Fibroblast of skin of right quadriceps (primary cell): ENCODE results near the gene DCST1.
"Not testable (repeated sequence)": the region's sequence is repeated elsewhere in the genome, so short reads cannot be mapped to it uniquely, and the experiment has no call there.

Experiments used
- DNase-seq: peaks from one replicate; pipeline ENCODE4 v3.0.0-alpha.2; 2013

Gene DCST1, protein sequence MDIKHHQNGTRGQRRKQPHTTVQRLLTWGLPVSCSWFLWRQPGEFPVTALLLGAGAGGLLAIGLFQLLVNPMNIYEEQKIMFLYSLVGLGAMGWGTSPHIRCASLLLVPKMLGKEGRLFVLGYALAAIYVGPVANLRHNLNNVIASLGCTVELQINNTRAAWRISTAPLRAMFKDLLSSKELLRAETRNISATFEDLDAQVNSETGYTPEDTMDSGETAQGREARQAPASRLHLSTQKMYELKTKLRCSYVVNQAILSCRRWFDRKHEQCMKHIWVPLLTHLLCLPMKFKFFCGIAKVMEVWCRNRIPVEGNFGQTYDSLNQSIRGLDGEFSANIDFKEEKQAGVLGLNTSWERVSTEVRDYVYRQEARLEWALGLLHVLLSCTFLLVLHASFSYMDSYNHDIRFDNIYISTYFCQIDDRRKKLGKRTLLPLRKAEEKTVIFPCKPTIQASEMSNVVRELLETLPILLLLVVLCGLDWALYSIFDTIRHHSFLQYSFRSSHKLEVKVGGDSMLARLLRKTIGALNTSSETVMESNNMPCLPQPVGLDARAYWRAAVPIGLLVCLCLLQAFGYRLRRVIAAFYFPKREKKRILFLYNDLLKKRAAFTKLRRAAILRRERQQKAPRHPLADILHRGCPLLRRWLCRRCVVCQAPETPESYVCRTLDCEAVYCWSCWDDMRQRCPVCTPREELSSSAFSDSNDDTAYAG

DNA sequence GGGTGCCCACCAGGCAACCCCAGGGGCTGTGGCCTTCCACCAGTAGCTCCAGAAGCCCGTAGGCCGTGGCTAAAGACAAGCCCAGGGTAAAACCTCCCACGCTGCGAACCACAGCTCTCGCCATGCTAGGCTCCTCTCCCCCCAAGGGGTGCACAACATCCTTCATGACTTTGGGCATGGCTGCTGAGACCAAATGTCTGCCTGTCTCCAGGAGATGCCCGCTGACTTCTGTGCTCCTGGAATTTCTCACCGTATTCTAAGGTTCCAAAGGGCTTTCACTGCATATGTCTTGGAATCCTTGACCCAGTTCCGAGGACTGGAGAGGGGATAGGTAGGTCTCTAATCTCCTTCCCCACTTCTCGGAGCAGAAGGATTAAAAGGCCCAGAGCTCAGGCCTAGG, at the start of gene DCST1, which contains the start of gene DCST2:
Gene DCST1, plus strand, starts transcription at position 301 of the 400 bp plus-strand sequence. CDS start 213 bp downstream, outside the sequence.
Gene DCST2, minus strand, starts transcription at position 258 of the 400 bp plus-strand sequence. Its CDS starts 80 bp downstream, at position 178.
- DNase-seq = no peak

DNA sequence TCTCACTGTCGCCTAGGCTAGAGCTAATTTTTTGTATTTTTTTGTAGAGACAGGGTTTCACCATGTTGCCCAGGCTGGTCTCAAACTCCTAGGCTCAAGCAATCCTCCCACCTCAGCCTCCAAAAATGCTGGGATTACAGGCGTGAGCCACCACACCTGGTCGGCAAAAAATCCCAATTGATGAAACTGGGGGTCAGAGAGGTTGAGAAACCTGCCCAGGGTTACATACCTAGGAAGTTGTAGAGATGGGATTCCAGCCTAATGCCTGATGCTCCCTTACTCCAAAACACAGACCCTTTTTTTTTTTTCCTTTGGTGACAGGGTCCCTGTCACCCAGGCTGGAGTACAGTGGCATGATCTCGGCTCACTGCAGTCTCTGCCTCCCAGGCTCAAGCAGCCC, 46.9 kb upstream of the DCST1 start:
- not testable (repeated sequence) for DNase-seq

DNA sequence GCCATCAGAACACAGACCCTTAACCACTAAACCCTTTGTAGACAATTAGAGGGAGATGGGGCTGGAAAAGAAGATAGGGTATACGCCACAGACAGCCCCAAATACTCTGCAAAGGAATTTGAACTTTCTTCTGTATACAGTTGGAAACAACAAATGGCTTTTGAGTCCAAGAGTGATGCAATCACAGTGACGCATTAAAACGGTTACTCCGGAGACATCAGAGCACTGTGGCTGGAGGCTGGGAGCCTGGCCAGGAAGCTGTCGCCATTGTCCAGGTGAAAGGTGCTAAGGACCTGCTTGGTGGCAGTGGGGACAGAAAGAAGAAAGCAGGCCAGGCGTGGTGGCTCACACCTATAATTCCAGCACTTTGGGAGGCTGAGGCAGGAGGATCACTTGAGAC, 46.3 kb upstream of the DCST1 start:
- no peak for DNase-seq

DNA sequence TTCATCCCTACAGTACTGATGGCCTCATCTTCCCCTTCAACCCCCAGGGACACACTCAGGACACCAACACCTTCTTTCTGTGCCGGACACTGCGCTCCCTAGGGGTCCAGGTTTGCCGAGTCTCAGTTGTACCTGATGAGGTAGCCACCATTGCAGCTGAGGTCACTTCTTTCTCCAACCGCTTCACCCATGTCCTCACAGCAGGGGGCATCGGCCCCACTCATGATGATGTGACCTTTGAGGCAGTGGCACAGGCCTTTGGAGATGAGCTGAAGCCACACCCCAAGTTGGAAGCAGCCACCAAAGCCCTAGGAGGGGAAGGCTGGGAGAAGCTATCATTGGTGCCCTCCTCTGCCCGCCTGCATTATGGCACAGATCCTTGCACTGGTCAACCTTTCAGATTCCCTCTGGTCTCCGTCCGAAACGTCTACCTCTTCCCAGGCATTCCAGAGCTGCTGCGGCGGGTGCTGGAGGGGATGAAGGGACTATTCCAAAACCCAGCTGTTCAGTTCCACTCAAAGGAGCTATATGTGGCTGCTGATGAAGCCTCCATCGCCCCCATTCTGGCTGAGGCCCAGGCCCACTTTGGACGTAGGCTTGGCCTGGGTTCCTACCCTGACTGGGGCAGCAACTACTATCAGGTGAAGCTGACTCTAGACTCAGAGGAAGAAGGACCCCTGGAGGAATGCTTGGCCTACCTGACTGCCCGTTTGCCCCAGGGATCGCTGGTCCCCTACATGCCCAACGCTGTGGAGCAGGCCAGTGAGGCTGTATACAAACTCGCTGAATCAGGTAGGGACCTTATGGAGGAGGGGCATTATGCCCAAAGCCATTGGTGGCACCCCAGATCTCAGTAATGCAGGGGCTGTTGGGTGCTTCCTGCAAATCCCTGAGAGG, 45.3 kb upstream of the DCST1 start:
- DNase-seq = no peak

DNA sequence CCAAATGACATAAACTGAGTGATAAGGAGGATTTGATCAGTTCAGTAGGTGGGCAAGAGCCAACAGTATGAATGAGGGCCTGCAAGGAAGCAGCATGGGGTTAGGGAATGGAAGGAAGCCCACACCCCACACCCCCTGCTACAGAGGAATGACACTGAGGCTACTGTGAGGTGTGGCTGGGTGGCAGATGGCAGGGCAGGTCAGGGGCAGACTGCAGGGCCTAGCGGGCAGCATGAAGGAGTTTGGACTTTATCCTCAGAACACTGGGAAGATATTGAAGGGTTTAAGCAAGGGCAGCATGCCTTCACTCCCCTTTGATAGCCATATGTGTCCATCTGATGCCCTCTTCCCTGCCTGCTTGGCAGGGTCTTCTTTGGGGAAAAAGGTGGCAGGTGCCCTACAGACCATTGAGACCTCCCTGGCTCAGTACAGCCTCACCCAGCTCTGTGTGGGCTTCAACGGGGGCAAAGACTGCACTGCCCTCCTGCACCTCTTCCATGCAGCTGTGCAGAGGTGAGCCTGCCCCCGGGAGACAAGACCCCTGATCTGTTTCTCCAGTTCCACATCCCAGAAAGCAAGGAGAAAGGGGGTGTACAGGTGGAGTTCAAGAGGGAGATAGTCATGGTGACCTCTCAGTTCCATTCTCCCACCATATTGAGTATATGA, 44.3 kb upstream of the DCST1 start:
- no peak for DNase-seq

DNA sequence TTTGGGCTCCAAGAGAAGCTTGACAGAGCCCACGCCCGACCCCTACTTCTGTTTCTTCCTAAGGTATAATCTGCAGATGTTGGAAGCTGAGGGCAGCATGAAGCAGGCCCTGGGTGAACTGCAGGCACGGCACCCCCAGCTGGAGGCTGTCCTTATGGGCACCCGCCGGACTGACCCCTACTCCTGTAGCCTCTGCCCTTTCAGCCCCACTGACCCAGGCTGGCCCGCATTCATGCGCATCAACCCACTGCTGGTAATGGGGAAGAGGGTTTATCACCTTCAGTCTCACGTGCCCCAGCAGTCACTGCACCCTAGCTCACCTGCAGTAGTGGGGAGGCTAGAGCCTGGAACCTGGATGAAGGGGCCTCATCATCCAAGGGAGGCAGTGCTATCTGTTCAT, 43.3 kb upstream of the DCST1 start:
- no peak for DNase-seq

DNA sequence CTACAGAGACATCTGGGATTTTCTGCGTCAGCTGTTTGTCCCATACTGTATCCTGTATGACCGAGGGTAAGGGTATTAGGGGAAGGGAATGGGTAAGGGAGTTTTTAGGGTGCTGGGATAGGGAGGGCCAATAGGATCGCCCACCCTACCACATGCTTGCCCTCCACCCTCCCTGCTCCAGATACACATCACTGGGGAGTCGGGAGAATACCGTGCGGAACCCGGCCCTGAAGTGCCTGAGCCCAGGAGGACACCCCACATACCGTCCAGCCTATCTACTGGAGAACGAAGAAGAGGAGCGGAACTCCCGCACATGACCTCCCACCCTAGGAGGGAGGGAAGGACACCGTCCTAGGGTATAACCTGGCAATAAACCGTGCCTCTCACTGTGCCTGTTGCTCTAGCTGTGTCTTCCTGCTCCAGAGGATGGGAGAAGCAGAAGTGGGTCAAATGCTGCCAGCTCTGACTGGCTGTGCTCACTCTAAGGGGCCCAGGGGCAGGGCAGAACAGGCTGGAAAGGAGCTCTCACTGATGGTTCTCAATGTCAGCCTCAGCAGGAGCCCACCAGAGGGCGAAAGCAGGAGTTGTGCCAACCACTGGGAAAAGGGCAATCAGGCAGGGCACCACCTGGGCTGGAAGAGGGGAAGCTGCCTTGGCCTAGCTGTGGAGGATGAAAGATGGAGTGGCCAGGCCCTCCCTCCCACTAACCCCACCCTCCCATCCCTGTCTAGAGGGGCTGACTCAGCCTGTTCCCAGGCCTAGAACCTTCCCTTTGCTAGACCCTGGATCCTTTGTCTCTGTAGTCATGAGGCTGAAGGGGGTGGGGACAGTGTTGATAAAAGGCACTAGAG, 40.7 kb upstream of the DCST1 start:
- DNase-seq = peak; percentile 47

DNA sequence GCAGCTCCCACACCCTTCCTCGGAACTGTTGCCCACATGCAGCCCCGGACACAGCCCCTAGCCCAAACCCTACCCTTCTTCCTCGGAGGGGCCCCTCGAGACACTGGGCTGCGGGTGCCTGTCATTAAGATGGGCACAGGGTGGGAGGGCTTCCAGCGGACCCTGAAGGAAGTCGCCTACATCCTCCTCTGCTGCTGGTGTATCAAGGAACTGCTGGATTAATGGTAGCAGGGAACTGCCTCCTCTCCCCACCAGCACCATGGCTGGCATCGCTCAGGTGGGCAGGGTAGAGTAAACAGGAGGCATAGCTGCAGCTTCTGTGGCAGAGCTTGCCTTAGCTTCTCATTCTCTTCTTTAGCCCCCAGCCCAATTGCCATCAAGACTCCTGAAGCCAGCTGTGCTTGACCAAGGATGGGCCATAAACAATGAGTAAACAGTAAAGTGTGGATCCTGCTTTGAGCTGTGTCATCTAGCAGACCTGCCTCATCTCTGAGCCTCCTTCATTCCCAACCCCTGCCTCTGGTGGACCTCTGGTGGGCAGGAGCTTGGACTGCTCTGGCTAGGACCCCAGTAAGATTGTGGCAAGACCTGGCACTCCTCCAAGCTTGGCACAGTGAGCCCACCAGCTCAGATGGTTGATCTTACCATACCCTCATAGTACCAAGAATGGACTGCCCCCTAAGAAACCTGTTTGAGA, 39.9 kb upstream of the DCST1 start, which contains the start of gene LENEP:
Gene LENEP, plus strand, starts transcription at position 15 of the 697 bp plus-strand sequence. Its CDS starts 22 bp downstream, at position 37.
- DNase-seq = no peak

DNA sequence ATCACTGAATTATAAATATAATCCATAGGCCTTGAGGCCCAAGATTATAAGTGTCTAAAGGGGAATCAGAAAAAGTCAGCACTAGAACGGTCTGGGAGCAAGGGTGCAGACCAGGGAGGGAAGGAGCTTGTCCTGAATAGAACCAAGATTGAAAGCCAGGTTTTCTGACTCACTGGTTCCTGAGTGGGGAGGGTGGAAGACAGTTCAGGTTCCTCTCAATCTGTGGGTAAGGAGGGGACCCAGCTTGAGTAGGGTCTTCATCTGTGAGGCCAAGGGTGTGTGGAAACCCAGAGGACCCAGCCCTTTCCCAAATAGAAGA, 39.4 kb upstream of the DCST1 start:
- no peak for DNase-seq

DNA sequence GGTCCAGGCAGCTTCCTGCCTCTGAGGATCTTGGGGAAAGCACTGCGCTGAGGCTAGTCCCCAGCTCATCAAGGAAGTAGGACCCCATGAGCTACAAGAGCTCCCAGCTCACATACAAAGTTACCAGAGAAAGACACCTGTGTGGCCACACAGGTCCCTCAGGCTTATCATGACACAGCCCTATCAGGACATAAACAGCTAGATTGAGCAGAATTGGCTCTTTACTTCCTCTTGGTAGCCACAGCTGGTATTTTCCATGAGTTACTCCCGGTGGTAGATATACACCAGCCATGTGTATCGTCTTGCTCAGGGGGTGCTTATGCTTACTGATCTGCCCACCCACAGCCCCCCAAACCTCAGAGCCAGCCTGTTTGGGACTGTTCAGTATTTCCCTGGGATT, 39.0 kb upstream of the DCST1 start:
- no peak for DNase-seq

DNA sequence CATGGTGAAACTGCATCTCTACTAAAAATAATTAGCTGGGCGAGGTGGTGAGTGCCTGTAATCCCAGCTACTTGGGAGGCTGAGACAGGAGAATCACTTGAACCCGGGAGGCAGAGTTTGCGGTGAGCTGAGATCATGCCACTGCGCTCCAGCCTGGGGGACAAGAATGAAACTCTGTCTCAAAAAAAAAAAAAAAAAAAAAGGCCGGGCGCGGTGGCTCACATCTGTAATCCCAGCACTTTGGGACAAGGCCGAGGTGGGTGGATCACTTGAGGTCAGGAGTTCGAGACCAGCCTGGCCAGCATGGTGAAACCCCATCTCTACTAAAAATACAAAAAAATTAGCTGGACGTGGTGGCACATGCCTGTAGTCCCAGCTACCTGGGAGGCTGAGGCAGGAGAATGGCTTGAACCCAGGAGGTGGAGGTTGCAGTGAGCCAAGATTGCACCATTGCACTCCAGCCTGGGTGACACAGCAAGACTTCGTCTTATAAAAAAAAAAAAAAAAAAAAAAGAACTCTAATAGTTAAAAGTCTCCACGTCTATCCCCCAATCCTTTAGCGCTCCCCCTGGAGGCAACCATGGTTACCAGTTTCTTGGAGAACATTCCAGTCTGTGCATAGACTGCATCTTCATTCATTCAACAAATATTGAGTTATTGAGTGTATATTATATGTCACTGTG, 38.2 kb upstream of the DCST1 start:
- DNase-seq = peak; percentile 83

DNA sequence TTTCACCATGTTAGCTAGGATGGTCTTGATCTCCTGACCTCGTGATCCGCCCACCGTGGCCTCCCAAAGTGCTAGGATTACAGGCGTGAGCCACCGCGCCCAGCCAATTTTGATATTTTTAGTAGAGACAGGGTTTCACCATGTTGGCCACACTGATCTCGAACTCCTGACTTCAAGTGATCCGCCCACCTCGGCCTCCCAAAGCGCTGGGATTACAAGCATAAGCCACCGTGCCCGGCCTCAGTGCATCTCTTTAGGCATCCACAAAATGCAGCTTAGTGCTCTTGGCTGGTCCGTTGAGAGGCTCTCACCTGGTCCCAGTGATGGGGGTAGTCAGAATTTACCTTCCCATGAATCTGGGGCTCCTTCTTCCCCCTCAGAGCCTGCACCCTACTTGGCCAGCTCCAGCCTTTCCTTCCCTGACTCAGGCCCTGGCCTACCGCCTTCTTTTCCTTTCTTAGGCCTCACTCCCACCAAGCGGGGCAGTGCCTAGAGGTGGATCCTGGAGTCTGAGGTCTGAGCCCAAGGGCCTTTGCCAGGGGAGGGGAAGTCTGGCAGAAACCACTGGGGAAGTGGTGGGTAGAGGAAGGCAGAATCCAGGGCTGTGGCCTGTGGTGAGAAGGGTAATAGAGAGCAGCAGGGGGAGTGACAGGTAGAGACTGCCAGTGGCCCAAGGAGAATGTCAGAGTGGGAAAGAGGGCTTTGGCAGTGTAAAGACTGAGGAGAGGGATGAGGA, 36.5 kb upstream of the DCST1 start:
- no peak for DNase-seq

DNA sequence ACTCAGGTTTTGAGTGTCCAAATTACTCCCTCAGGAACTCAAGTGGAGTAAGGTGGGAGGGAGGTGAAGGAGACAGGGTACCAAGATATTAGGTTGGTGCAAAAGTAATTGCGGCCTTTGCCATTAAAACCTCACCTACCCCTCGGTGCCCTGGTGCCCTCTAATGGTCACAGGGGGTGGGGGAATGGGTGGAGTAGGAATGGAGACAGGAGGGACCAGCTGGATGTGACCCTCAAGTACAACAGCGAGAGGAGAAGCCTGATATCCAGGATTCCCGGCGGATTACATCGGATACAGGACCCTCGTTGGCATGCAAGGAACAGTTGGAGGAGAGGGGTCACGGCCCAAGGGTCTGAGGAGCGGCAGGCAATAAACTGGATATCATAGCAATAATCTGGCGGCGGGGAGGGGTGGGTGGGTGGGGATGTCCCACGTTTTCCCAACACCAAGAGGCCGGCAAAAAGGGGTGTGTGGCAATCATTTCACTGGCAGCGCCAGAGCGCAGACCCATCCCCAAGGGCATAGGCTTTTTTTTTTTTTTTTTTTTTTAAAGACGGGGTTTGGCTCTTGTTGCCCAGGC, 35.3 kb upstream of the DCST1 start:
- DNase-seq = no peak

DNA sequence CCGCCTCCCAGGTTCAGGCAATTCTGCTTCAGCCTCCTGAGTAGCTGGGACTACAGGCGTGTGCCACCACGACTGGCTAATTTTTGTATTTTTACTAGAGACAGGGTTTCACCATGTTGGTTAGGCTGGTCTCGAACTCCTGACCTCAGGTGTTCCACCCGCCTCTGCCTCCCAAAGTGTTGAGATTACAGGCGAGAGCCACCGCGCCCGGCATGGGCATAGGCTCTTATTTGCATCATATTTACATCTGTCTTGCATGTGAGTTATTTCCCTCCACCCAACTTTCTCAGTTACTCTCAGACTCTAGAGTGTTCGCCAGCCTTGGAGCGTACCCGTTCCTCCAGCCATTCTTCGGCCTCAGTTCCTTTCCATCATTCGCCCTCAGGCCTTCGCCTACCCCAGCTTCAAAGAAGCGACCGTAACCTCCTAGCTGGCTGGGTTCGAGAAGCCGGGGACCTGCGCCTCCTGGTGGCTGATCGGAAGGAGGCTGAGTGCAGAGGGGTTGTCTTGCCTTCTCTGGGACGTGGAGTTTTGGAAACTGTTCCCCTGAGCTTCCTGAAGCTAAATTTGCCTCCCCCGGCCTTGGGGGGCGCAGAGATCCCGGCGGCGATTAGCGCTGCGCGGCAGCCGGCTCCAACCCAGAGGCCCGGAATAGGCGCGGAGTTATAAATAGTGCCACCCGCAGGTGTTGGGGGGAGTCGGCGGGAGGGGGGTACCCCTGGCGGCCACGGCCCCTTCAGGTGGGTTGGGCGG, 34.6 kb upstream of the DCST1 start:
- DNase-seq = peak; percentile 75

DNA sequence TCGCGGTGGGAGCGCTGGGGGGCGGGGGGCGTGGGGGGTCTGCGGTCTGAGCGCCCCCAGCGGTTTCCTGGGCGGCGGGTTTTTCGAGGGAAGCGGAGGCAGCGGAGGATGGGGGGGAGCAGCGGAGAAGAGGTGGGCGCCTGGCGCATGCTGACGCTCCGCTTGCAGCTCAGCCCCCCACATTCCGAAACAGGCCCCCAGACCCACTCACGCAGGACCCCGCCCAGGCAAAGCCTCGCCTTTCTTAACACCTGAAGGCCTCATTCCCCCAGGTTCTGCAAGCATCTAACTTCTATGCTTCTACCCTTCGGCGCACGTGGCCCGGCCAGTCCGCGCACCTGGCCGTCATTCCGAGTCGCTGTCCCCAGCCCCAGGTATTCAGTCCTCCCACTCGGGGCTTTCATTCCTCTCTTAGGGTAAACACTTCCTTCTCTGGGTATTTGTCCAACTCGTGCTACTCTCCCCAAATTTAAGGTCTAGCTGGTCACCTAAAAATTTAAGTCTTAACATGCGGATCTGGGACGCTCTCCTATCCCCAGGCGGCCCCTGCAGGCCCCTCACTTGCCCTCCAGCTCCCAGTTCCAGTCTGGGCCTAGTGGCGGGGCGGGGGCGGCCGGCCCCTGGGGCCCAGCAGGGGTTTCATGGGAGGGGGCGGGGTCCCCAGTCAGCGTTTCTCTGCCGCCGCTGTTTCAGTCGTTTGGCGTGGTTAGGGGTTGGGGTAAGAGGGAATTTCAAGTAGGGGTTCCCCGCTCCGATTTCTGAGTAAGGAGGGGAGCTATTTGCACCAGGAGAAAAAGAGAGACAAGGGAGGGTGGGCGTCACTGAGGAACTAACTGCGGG, 33.8 kb upstream of the DCST1 start:
- no peak for DNase-seq

DNA sequence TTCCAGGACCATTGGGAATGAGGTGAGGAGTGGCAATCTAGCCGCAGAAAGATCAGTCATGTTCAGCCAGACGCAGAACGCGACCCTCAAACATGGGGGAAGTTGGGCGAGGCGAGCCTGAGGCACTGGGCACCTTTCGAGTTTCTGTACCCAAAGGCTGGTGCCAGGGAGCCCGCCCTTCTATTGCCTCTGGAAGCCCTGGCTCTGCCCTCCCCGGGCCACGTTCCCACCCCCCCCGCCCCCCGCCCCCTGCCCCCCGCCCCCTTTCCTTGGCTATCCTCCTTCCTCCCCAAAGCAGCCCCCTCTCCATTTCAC, 33.3 kb upstream of the DCST1 start:
- no peak for DNase-seq

DNA sequence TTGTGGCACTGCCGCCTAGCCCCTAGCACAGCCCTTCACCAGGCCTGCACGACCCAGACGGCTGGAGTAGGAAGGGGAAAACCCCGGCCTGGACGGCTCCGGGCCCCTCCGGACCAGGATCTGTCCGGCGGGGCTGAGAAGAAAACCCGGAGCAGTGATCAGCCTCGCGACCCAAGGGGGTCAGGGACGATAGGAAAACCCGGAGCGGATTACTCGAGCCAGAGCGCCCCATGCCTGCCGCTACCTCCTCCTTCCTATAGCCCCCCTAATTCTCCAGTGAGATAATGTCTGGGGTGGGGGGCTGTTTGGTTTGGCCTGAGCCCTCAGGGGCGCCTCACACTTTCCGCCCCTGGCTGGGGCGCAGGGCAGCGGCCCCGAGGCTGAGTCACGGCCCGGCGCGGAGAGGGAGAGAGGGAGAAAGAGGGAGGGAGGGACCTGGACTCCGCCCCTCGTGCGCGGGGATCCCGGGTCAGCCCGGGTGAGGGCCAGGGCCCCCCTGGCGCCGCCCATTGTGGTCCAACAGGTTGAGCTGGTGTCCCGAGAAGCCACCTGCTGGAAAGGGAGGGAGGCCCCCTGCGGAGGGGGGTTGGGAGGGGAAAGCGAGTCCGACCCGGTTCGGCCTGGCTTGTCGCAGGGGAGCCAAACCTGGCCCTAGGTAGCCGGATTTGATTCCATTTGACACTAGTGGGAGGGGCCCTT, 32.7 kb upstream of the DCST1 start:
- DNase-seq = peak; percentile 83
